ENCODE data around the gene RNF157.

Gene RNF157

DNA sequence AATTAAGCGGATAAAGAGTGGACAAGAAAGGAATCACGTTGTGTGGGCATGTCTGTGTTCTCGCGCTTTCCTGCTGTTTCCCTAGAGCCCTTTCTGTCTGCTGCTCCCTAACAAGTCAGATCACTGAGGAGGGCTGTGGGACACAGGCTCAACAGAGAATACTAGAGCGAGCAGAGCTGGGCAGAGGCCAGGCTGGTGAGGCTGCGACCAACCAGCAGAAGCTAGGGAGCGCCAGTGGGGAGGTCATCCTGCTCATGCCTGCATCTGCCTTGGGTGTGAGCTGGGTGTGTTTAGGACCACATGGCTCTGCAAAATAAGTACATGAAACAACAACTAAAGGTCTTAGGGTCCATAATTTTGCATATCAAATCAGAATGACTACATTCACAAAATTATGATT, 87.7 kb downstream of the RNF157 start:
- Histone ChIP-seq H3K27me3 (ENCODE audit: insufficient read depth, low read length, poor library complexity) (no peaks in the 10 kb centered on the region), H2AK5ac (ENCODE audit: low read length) (no peak overlapping the region), H3K36me3 (ENCODE audit: control insufficient read depth, insufficient read depth, low read length) (no peaks in the 10 kb centered on the region), H3K79me2 (ENCODE audit: control insufficient read depth, insufficient read depth, low read length) (no peaks in the 10 kb centered on the region), H4K5ac (ENCODE audit: low read length) (no peak overlapping the region), H3K4me1 (ENCODE audit: control insufficient read depth, low read depth, low read length) (no peaks in the 10 kb centered on the region), H3K79me1 (ENCODE audit: low read length) (no peaks in the 10 kb centered on the region), H3K23ac (ENCODE audit: low read length) (no peak overlapping the region), H4K8ac (ENCODE audit: low read depth, low read length) (no peak overlapping the region), H3K56ac (ENCODE audit: low read length) (no peak overlapping the region), H3K9ac (ENCODE audit: low read length) (no peak overlapping the region), H2BK15ac (replicated peaks; ENCODE audit: low read depth) (no peak overlapping the region), H3K18ac (ENCODE audit: low read length) (no peak overlapping the region), H3K4me2 (ENCODE audit: low read length) (no peak overlapping the region), H3K27ac (ENCODE audit: low read depth, low read length) (no peak overlapping the region), H2BK120ac (ENCODE audit: low read depth, low read length) (no peak overlapping the region), H3K4me3 (ENCODE audit: low read length) (no peak overlapping the region), H2BK5ac (ENCODE audit: low read length) (no peak overlapping the region), H3K4ac (ENCODE audit: low read depth, low read length) (no peak overlapping the region)
- WGBS (ENCODE audit: extremely low coverage, insufficient coverage, low lambda C conversion rate) = no CpG with 5 or more reads among the region's 7 CpGs
- DNase-seq = peak; percentile 40

DNA sequence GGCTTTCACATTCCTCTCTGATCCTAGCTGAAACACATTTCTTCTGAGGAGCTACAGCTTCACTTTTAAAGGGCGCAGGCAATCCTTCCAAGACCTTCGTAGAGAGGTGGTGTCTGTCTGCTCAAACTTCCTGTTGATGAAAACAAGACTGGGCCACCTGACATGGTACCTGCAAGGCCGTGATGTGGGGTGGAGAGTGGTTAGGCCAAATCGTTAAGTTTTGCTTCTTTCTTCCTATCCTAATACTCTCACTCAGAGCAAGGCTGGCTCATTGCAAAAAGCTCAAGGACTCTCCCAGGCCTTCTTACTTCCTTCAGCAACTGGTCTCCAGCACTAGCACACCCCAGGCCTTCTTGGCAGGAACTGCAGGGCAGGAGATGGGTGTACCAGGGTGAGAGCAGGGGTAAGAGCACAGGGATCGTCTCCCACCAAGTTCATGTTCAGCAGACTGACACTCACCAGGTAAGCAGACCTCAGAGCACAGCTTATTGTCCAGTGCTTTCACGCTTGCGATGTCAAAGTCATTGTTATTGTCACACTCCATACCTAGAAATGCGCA, 88.3 kb downstream of the RNF157 start:
- Histone ChIP-seq H3K27ac (ENCODE audit: low read depth, low read length) (no peak overlapping the region), H3K36me3 (ENCODE audit: control insufficient read depth, insufficient read depth, low read length) (no peaks in the 10 kb centered on the region)

DNA sequence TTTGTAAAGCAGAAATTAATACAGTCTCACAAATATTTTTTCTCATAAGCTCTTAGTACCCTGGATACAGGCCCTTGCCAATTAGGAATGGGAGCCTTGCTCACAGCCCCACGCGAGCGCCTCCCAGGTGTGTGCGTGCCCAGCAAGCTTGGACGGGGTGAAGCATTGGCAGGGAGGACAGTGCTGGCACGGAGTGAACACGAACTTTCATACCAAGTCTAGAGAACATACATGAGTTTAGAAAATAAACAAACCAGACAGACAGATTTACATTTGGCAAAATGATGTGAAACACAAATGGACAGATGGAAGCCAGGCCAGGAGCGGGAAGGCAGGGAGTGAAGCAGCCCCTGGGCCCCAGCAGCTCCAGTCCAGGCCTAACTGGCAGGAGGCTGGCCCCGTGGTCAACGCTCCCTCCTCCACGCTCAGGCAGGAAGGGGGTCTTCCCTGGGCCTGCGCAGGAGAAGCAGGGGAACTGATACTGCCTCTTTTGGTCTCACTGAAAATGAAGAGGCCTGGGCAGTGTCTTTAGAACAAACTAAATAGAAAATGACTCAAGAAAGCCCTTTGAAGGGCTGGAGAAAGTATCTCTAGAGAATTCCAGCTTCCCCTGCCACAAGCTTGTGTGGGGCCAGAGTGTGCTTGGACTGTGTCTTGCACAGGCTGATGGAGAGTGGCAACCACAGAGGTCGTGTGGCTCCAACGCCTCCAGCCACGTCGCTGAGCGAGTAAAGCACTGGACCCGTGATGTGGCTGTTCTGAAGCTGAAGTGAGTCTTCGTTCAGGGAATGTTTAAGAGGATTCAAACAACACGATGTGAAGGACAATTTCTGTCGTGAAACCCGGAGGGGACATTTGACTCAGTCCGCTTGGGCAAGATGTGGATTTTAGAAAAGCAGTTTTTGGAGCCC, 89.3 kb downstream of the RNF157 start:
- H3K36me3 ChIP-seq (ENCODE audit: control insufficient read depth, insufficient read depth, low read length) = no peaks in the 10 kb centered on the region
- no peak overlapping the region for H3K23ac ChIP-seq (ENCODE audit: low read length)
- no peak overlapping the region for H3K4ac ChIP-seq (ENCODE audit: low read depth, low read length)
- no peak overlapping the region for H3K9ac ChIP-seq (ENCODE audit: low read length)
- no CpG with 5 or more reads among the region's 23 CpGs for WGBS (ENCODE audit: extremely low coverage, insufficient coverage, low lambda C conversion rate)
- H2AK5ac ChIP-seq (ENCODE audit: low read length) = no peak overlapping the region
- no peak overlapping the region for H4K8ac ChIP-seq (ENCODE audit: low read depth, low read length)
- no peaks in the 10 kb centered on the region for H3K79me2 ChIP-seq (ENCODE audit: control insufficient read depth, insufficient read depth, low read length)
- no peak overlapping the region for H4K5ac ChIP-seq (ENCODE audit: low read length)
- no peak overlapping the region for H3K18ac ChIP-seq (ENCODE audit: low read length)
- no peaks in the 10 kb centered on the region for H3K79me1 ChIP-seq (ENCODE audit: low read length)
- no peak overlapping the region for H2BK120ac ChIP-seq (ENCODE audit: low read depth, low read length)
- no peak overlapping the region for H3K56ac ChIP-seq (ENCODE audit: low read length)
- no peaks in the 10 kb centered on the region for H3K4me1 ChIP-seq (ENCODE audit: control insufficient read depth, low read depth, low read length)
- no peak overlapping the region for H3K27ac ChIP-seq (ENCODE audit: low read depth, low read length)
- no peak overlapping the region for H3K4me2 ChIP-seq (ENCODE audit: low read length)
- DNase-seq = no peak
- H3K4me3 ChIP-seq (ENCODE audit: low read length) = no peak overlapping the region
- no peak overlapping the region for H2BK15ac ChIP-seq (replicated peaks; ENCODE audit: low read depth)
- H2BK5ac ChIP-seq (ENCODE audit: low read length) = no peak overlapping the region
- H3K27me3 ChIP-seq (ENCODE audit: insufficient read depth, low read length, poor library complexity) = no peaks in the 10 kb centered on the region

More for the DNA sequence above, 88.3 kb downstream of the RNF157 start:
- Histone ChIP-seq H4K8ac (ENCODE audit: low read depth, low read length) (no peak overlapping the region), H2AK5ac (ENCODE audit: low read length) (no peak overlapping the region), H3K4me3 (ENCODE audit: low read length) (no peak overlapping the region), H3K27me3 (ENCODE audit: insufficient read depth, low read length, poor library complexity) (no peaks in the 10 kb centered on the region), H3K4me2 (ENCODE audit: low read length) (no peak overlapping the region), H3K79me1 (ENCODE audit: low read length) (no peaks in the 10 kb centered on the region), H3K4me1 (ENCODE audit: control insufficient read depth, low read depth, low read length) (no peaks in the 10 kb centered on the region), H3K18ac (ENCODE audit: low read length) (no peak overlapping the region), H3K23ac (ENCODE audit: low read length) (no peak overlapping the region), H3K79me2 (ENCODE audit: control insufficient read depth, insufficient read depth, low read length) (no peaks in the 10 kb centered on the region), H2BK15ac (replicated peaks; ENCODE audit: low read depth) (no peak overlapping the region), H2BK120ac (ENCODE audit: low read depth, low read length) (no peak overlapping the region), H2BK5ac (ENCODE audit: low read length) (no peak overlapping the region), H3K4ac (ENCODE audit: low read depth, low read length) (no peak overlapping the region), H3K56ac (ENCODE audit: low read length) (no peak overlapping the region), H3K9ac (ENCODE audit: low read length) (no peak overlapping the region), H4K5ac (ENCODE audit: low read length) (no peak overlapping the region)
- no peak for DNase-seq
- WGBS (ENCODE audit: extremely low coverage, insufficient coverage, low lambda C conversion rate) = no CpG with 5 or more reads among the region's 8 CpGs

DNA sequence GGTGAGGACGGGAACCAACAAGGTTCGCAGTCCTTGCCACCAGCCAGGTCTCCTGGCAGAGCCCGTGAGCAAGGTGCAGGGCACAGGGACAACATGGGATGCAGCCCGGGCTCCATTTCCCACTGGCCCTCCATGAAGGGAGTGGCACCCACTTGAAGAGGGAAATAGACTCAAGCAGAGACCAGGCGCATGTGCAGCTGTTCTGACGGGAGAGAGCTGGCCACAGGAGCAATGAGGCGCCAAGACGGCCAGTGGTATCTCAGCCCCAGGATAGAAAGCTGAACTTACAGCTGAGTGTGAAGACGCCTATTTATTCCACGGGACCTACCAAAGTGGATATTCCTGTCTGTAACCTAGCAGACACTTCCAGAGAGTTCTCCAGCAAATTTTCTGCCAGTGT, 91.1 kb downstream of the RNF157 start:
- Histone ChIP-seq H3K4me3 (ENCODE audit: low read length) (no peak overlapping the region), H3K27me3 (ENCODE audit: insufficient read depth, low read length, poor library complexity) (no peaks in the 10 kb centered on the region), H3K4me1 (ENCODE audit: control insufficient read depth, low read depth, low read length) (no peaks in the 10 kb centered on the region), H3K18ac (ENCODE audit: low read length) (no peak overlapping the region), H3K23ac (ENCODE audit: low read length) (no peak overlapping the region), H3K56ac (ENCODE audit: low read length) (no peak overlapping the region), H3K9ac (ENCODE audit: low read length) (no peak overlapping the region), H3K79me2 (ENCODE audit: control insufficient read depth, insufficient read depth, low read length) (no peaks in the 10 kb centered on the region), H2AK5ac (ENCODE audit: low read length) (no peak overlapping the region), H3K36me3 (ENCODE audit: control insufficient read depth, insufficient read depth, low read length) (no peaks in the 10 kb centered on the region), H3K79me1 (ENCODE audit: low read length) (no peaks in the 10 kb centered on the region), H3K4ac (ENCODE audit: low read depth, low read length) (no peak overlapping the region), H2BK5ac (ENCODE audit: low read length) (no peak overlapping the region), H2BK120ac (ENCODE audit: low read depth, low read length) (no peak overlapping the region), H4K8ac (ENCODE audit: low read depth, low read length) (no peak overlapping the region), H3K27ac (ENCODE audit: low read depth, low read length) (no peak overlapping the region), H2BK15ac (replicated peaks; ENCODE audit: low read depth) (no peak overlapping the region), H3K4me2 (ENCODE audit: low read length) (no peak overlapping the region), H4K5ac (ENCODE audit: low read length) (no peak overlapping the region)
- DNase-seq = no peak
- no CpG with 5 or more reads among the region's 10 CpGs for WGBS (ENCODE audit: extremely low coverage, insufficient coverage, low lambda C conversion rate)

DNA sequence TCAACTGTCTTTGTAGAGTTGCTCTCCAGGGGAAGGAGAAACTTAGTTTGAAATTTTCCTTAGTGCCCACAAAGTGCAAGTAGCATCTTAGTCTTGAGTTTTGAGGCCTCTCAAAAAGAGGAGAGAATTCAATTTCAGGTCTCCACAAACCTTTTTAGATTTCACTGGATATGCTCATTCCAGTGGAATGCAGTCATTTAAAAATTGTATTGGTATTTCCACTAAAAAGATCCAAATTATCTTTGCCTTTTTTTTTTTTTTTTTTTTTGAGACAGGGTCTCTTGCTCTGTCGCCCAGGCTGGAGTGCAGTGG, 92.3 kb downstream of the RNF157 start:
- DNase-seq = no peak
- Histone ChIP-seq H3K18ac (ENCODE audit: low read length) (no peak overlapping the region), H3K4me1 (ENCODE audit: control insufficient read depth, low read depth, low read length) (no peaks in the 10 kb centered on the region), H3K4me2 (ENCODE audit: low read length) (no peak overlapping the region), H3K56ac (ENCODE audit: low read length) (no peak overlapping the region), H3K4me3 (ENCODE audit: low read length) (no peak overlapping the region), H4K8ac (ENCODE audit: low read depth, low read length) (no peak overlapping the region), H3K79me1 (ENCODE audit: low read length) (no peaks in the 10 kb centered on the region), H2BK120ac (ENCODE audit: low read depth, low read length) (no peak overlapping the region), H2BK15ac (replicated peaks; ENCODE audit: low read depth) (no peak overlapping the region), H3K27ac (ENCODE audit: low read depth, low read length) (no peak overlapping the region), H3K27me3 (ENCODE audit: insufficient read depth, low read length, poor library complexity) (no peaks in the 10 kb centered on the region), H3K23ac (ENCODE audit: low read length) (no peak overlapping the region), H3K79me2 (ENCODE audit: control insufficient read depth, insufficient read depth, low read length) (no peaks in the 10 kb centered on the region), H2BK5ac (ENCODE audit: low read length) (no peak overlapping the region), H3K9ac (ENCODE audit: low read length) (no peak overlapping the region), H3K4ac (ENCODE audit: low read depth, low read length) (no peak overlapping the region), H4K5ac (ENCODE audit: low read length) (no peak overlapping the region), H3K36me3 (ENCODE audit: control insufficient read depth, insufficient read depth, low read length) (no peaks in the 10 kb centered on the region), H2AK5ac (ENCODE audit: low read length) (no peak overlapping the region)
- WGBS (ENCODE audit: extremely low coverage, insufficient coverage, low lambda C conversion rate) = no CpG with 5 or more reads among the region's 1 CpG
